HCT116 (cell line): ENCODE data around the gene FGGY. TPM values are rescaled to one million over a fixed set of nuclear protein-coding genes. Genes with fewer than 3 reads are reported as not detected.

Experiments
- ATAC-seq: fragments of 200-7000 bp; cut with Tn5 transposase; 2 replicates; pipeline ENCODE4 v1.9.1; 2020; ENCODE audit warnings: mild to moderate bottlenecking, moderate library complexity
- BruUV-seq: library from RNA; stranded (reverse); fragments of 400-500 nt; replicated peaks from 2 replicates; lab custom pipeline; 2021; lab: Mats Ljungman, UMichigan
- CTCF ChIA-PET: fragments of 300-600 bp; sonication (Branson Sonifier 250); formaldehyde crosslinking; loops from one replicate; lab custom pipeline; 2021; ENCODE audit warnings: antibody characterized with exemption; lab: Charles Lee
- POLR2A ChIA-PET: fragments of 300-600, 350-600 bp; sonication (Branson Sonifier 250); formaldehyde crosslinking; loops from one replicate; lab custom pipeline; 2021; ENCODE audit warnings: antibody characterized with exemption; lab: Charles Lee
- RAD21 ChIA-PET, 2 experiments: fragments of 300-600 bp; sonication (Branson Sonifier 250); formaldehyde crosslinking; loops; one replicate each; lab custom pipeline; 2023; ENCODE audit warnings: low total read pairs in 2 of 2; ENCODE audit not compliant: uncharacterized antibody in 2 of 2, unreplicated experiment in 2 of 2, low non-redundant PET in 1 of 2; lab: Charles Lee
- DNase-seq: peaks from one replicate; pipeline ENCODE4 v3.0.0-alpha.2; 2010; ENCODE audit warnings: low read depth, low spot score
- H2AFZ ChIP-seq: fragments of 200-600 bp; shearing (Covaris generic), sonication (generic); 2 replicates; pipeline ENCODE4 v1.6.1; 2017; ENCODE audit warnings: low read depth, mixed run types, mixed read lengths, antibody characterized with exemption, low read length; ENCODE audit not compliant: poor library complexity, severe bottlenecking
- H3K27ac ChIP-seq: 2 replicates; pipeline ENCODE4 v1.5.1; 2012; ENCODE audit warnings: low read depth, low read length
- H3K27me3 ChIP-seq: fragments of 200-600 bp; sonication (generic); 2 replicates; pipeline ENCODE4 v1.6.1; 2016; ENCODE audit warnings: mixed run types, low read length, mixed read lengths; ENCODE audit not compliant: insufficient read depth
- H3K36me3 ChIP-seq, 2 experiments: fragments of 200-500 bp in 1 of 2; fragments of 200-600 bp in 1 of 2; sonication (Bioruptor generic) in 1 of 2; sonication (generic) in 1 of 2; 2 replicates each; pipeline versions ENCODE4 v1.5.1 to v1.6.1; 2014 to 2016; ENCODE audit warnings: low read length in 2 of 2, inconsistent platforms in 1 of 2, mixed read lengths in 1 of 2, mixed run types in 1 of 2; ENCODE audit not compliant: insufficient read depth in 2 of 2, control insufficient read depth in 1 of 2
- H3K4me1 ChIP-seq, 2 experiments: fragments of 200-600 bp in 1 of 2; sonication (generic) in 1 of 2; 2 replicates each; pipeline versions ENCODE4 v1.5.1 to v1.6.1; 2012 to 2017; ENCODE audit warnings: low read length in 2 of 2, inconsistent platforms in 1 of 2, mild to moderate bottlenecking in 1 of 2, mixed read lengths in 1 of 2, mixed run types in 1 of 2, moderate library complexity in 1 of 2; ENCODE audit not compliant: insufficient read depth in 2 of 2, control insufficient read depth in 1 of 2
- H3K4me2 ChIP-seq: fragments of 200-600 bp; sonication (generic); 2 replicates; pipeline ENCODE4 v1.6.1; 2017; ENCODE audit warnings: mixed run types, low read length, mixed read lengths
- H3K4me3 ChIP-seq, 2 experiments: fragments of 200-600 bp in 1 of 2; sonication (generic) in 1 of 2; replicated peaks in 1 of 2; 2 replicates each; pipeline ENCODE4 v1.5.1; 2011 to 2016; ENCODE audit warnings: low read length in 2 of 2, control low read depth in 1 of 2, low read depth in 1 of 2, mild to moderate bottlenecking in 1 of 2, mixed read lengths in 1 of 2, mixed run types in 1 of 2
- H3K79me2 ChIP-seq: fragments of 200-600 bp; sonication (generic); 2 replicates; pipeline ENCODE4 v1.6.1; 2017; ENCODE audit warnings: mild to moderate bottlenecking, mixed run types, low read length, moderate library complexity, mixed read lengths; ENCODE audit not compliant: insufficient read depth
- H3K9ac ChIP-seq: fragments of 200-600 bp; sonication (generic); 2 replicates; pipeline ENCODE4 v1.6.1; 2016; ENCODE audit warnings: low read length, mixed read lengths
- H3K9me2 ChIP-seq: fragments of 200-600 bp; sonication (generic), shearing (Covaris generic); 2 replicates; pipeline ENCODE4 v1.6.1; 2017; ENCODE audit warnings: mixed run types, mild to moderate bottlenecking, moderate library complexity; ENCODE audit not compliant: insufficient read depth
- H3K9me3 ChIP-seq, 2 experiments: fragments of 200-500 bp in 1 of 2; fragments of 200-600 bp in 1 of 2; sonication (Bioruptor generic) in 1 of 2; sonication (generic) in 1 of 2; 2 replicates each; pipeline ENCODE4 v1.6.1; 2014 to 2017; ENCODE audit warnings: low read length in 2 of 2, mixed read lengths in 2 of 2, inconsistent platforms in 1 of 2, low read depth in 1 of 2, mild to moderate bottlenecking in 1 of 2, mixed run types in 1 of 2, moderate library complexity in 1 of 2; ENCODE audit not compliant: control insufficient read depth in 1 of 2, insufficient read depth in 1 of 2
- H4K20me1 ChIP-seq: fragments of 200-600 bp; sonication (generic), shearing (Covaris generic); 2 replicates; pipeline ENCODE4 v1.6.1; 2017; ENCODE audit warnings: mixed run types, mild to moderate bottlenecking, moderate library complexity; ENCODE audit not compliant: insufficient read depth
- ATF3 ChIP-seq: IDR thresholded peaks from 2 replicates; pipeline ENCODE4 v1.6.1; 2012
- CBX3 ChIP-seq: IDR thresholded peaks from 2 replicates; pipeline ENCODE4 v1.6.1; 2012; ENCODE audit warnings: low read depth
- CTCF ChIP-seq, 3 experiments: fragments of 200-600 bp in 1 of 3; sonication (generic) in 1 of 3; IDR thresholded peaks in 2 of 3; conservative IDR thresholded peaks in 1 of 3; 2 replicates each; pipeline ENCODE4 v1.5.1; 2012 to 2017; ENCODE audit warnings: low read depth in 2 of 3, low read length in 2 of 3, antibody characterized with exemption in 1 of 3, borderline replicate concordance in 1 of 3, control low read depth in 1 of 3, mild to moderate bottlenecking in 1 of 3, mixed read lengths in 1 of 3, mixed run types in 1 of 3, moderate library complexity in 1 of 3; ENCODE audit not compliant: insufficient read depth in 1 of 3
- EGR1 ChIP-seq: IDR thresholded peaks from 2 replicates; pipeline ENCODE4 v1.6.1; 2012; ENCODE audit warnings: low read depth
- EZH2phosphoT487 ChIP-seq: fragments of 200-600 bp; IDR thresholded peaks from 2 replicates; pipeline ENCODE4 v1.6.1; 2018; ENCODE audit warnings: antibody characterized with exemption, borderline replicate concordance
- JUND ChIP-seq: IDR thresholded peaks from 2 replicates; pipeline ENCODE4 v1.6.1; 2012
- POLR2AphosphoS5 ChIP-seq: IDR thresholded peaks from 2 replicates; pipeline ENCODE4 v1.6.1; 2011; ENCODE audit warnings: mild to moderate bottlenecking, low read depth, low read length, moderate library complexity
- SIN3A ChIP-seq: IDR thresholded peaks from 2 replicates; pipeline ENCODE4 v1.6.1; 2012; ENCODE audit warnings: low read depth
- ZBTB33 ChIP-seq: IDR thresholded peaks from 2 replicates; pipeline ENCODE4 v1.6.1; 2011; ENCODE audit warnings: mild to moderate bottlenecking, low read length, moderate library complexity; ENCODE audit not compliant: insufficient replicate concordance; ENCODE audit errors: extremely low read depth
- intact Hi-C: fragments of 100-400 bp; cut with micrococcal nuclease; formaldehyde crosslinking; loops from 2 replicates; pipeline ENCODE4 v1.10.0; 2022
- total RNA-seq: library from RNA; stranded (reverse); gene quantifications from one replicate; pipeline ENCODE4 v1.2.1, GENCODE V29; 2021; ENCODE audit not compliant: unreplicated experiment

FGGY gene
- total RNA-seq, 1 experiment from 2014 or later = 10.6 TPM

DNA sequence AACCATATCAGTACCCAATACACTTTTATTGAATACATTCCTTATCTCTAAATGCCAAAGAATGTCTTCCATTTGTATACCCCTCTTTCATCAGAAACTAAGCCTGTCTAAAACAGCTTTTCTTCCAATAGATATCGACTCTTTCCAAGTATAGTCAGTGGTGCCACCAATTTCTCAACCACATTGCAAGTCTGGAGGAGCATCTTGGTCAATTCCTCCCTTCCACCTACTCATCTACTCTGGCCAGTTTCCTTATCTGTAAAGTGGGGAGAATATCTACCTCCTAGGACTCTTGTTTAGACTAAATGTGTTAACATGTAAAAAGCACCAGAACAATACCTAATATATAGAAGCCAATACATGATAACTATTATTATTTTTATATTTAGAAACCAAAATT lies 28.5 kb upstream of the FGGY start:
- no TSS peak for BruUV-seq
- H3K4me1 ChIP-seq = no peaks in the 10 kb centered on the region
- no peaks in the 10 kb centered on the region for H3K9me3 ChIP-seq
- H3K79me2 ChIP-seq = no peaks in the 10 kb centered on the region
- CTCF ChIA-PET = no interaction called here
- ATAC-seq = no peak
- H3K9ac ChIP-seq = no peak overlapping the region
- RAD21 ChIA-PET = no interaction called here
- no peak overlapping the region for H3K4me3 ChIP-seq
- H3K36me3 ChIP-seq = no peaks in the 10 kb centered on the region
- H3K27me3 ChIP-seq = no peaks in the 10 kb centered on the region
- H4K20me1 ChIP-seq = no peaks in the 10 kb centered on the region
- no peak for TF ChIP-seq CBX3
- no peak for TF ChIP-seq EGR1
- no peak for TF ChIP-seq EZH2phosphoT487
- TF ChIP-seq ZBTB33 = no peak
- TF ChIP-seq POLR2AphosphoS5 = no peak
- TF ChIP-seq CTCF (IDR thresholded peaks at IDR 0.05 in 2 of 3, conservative IDR thresholded peaks at IDR 0.05 in 1 of 3; ENCODE audit: borderline replicate concordance in 1 of 3, insufficient read depth in 1 of 3, low read depth in 2 of 3, low read length in 2 of 3) = no peak
- TF ChIP-seq SIN3A = no peak
- TF ChIP-seq JUND = no peak
- TF ChIP-seq ATF3 = no peak
- TF ChIP-seq, all 23 proteins: peak for 0
- POLR2A ChIA-PET = no interaction called here
- no peak overlapping the region for H3K27ac ChIP-seq
- no peaks in the 10 kb centered on the region for H3K9me2 ChIP-seq
- no peak for DNase-seq
- H3K4me2 ChIP-seq = no peak overlapping the region
- intact Hi-C loops = no loop called here
- no peak overlapping the region for H2AFZ ChIP-seq
